GM18519 (cell line): ENCODE data around the gene IFITM2.
"Not testable (repeated sequence)": the region's sequence is repeated elsewhere in the genome, so short reads cannot be mapped to it uniquely, and the experiment has no call there.

Source experiments
- ATAC-seq: cut with Tn5 transposase; IDR thresholded peaks from one replicate; pipeline ENCODE4 v1.9.1; 2021; ENCODE audit warnings: mild to moderate bottlenecking, moderate library complexity; ENCODE audit not compliant: unreplicated experiment, low FRiP score

Gene IFITM2

DNA sequence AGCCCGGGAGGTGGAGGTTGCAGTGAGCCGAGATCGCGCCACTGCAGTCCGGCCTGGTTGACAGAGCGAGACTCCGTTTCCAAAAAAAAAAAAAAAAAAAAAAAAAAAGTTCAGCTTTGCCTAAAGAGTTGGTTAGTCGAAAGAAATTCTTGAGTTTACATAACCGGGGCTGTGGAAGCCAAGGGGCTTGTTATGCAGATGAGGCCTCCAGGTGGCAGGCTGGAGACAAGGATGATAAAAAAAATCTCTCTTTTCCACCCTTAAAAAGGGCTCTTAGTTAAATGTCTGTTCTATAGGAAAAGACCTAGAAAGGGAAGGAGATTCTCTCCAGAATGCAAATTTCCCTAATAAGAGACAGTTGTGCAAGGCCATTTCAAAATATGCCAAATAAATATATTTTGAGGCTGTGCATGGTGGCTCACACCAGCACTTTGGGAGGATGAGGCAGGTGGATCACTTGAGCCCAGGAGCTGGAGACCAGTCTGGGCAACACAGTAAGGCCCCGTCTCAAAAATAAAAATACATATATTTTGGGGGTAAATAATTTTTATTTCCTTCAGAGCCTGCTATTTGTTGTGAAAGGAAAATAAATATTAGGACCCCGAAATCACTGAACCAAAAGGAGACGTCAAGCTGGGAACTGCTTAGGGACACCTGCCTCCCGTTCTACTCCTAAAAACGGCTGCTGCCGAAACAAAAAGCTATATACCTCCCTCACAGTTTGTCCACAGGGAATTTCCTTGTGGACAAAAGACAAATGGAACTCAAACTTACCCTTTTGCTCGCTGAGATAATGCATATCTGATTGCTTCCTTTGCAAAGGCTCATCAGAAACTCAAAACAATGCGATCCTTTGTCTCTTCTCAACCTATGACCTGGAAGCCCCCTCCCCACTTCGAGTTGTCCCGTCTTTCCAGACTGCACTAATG is 2.4 kb upstream of the IFITM2 start:
- no peak for ATAC-seq

DNA sequence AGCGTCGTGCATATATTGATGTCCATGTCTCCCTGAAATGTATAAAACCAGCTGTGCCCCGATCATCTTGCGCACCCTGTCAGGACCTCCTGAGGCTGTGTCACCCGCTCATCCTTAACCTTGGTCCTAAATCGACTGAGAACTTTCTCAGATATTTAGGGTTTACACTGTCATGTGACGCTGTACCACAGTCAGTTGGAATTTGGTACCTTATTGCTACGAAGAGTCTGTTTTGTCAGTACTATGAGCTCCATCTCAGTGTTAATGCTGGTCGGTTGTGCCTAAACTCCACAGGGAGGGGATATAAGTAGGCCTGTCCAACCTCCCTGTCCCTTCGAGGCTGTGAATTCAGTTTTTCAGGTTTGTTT is 1.8 kb upstream of the IFITM2 start:
- ATAC-seq = no peak

DNA sequence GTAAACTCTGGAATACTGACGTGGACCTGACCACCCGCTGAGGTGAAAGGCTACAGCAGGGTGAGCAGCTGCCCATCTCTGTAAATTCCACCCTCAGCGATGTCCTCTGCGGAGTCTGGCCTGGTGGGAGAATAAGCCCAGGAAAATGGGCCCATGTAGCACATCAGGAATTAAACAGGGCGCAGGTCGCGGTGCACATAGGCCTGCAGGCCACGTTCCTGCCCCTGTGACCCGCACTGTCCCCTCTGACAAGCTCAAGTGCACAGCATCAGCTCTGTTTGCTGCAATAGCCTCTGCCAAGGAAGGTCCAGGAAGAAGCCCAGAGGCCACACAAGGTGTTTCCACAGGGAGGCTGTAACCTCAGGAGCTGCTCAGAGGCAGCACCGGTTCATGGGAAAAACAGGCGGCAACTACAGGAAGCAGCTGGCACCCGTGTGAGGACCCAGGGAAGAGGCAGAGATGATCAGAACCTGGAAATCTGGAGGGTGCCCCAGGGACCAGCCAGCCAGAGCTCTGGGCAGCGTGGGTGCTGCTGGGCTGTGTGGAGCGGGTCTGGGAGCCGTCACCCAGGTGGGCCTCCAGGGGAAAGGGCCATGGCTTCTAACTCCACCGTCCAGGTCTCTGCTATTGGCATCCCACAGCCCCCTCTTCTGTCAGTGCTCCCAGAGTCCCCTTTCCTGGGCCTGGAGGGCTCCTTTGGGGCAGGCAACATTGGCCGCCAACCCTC is 808 bp upstream of the IFITM2 start:
- no peak for ATAC-seq

DNA sequence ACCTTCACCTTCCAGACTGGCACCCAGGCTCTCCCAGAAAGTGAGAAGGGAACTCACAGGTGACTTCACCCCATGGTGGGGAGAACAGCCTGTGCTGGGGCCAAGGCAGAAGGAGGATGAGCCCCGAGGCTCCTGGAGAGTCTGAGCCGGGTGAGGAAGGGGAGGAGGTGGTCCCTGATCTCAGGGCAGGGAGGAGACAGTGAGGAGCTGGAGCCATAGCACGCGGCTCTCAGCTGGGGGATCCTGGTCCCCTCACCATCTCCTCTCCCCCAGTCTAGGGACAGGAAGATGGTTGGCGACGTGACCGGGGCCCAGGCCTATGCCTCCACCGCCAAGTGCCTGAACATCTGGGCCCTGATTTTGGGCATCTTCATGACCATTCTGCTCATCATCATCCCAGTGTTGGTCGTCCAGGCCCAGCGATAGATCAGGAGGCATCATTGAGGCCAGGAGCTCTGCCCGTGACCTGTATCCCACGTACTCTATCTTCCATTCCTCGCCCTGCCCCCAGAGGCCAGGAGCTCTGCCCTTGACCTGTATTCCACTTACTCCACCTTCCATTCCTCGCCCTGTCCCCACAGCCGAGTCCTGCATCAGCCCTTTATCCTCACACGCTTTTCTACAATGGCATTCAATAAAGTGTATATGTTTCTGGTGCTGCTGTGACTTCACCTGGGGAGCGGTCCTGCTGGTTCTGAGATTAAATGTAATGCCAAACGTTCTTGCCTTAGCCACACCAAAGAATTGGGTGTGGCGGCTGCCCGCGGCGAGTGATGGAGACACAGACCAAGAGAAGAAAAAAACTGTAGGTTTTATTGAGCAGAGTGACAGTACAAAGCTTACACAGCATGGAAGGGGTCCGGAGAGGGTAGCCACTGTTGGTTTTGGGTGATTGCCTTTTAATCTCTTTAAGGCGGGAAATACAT is 1.4 kb downstream of the IFITM2 start:
- not testable (repeated sequence) for ATAC-seq

- ATAC-seq = not testable (repeated sequence)
These were observed 2.5 kb downstream of the IFITM2 start for GRCh38 chr11:309979-310572.

DNA sequence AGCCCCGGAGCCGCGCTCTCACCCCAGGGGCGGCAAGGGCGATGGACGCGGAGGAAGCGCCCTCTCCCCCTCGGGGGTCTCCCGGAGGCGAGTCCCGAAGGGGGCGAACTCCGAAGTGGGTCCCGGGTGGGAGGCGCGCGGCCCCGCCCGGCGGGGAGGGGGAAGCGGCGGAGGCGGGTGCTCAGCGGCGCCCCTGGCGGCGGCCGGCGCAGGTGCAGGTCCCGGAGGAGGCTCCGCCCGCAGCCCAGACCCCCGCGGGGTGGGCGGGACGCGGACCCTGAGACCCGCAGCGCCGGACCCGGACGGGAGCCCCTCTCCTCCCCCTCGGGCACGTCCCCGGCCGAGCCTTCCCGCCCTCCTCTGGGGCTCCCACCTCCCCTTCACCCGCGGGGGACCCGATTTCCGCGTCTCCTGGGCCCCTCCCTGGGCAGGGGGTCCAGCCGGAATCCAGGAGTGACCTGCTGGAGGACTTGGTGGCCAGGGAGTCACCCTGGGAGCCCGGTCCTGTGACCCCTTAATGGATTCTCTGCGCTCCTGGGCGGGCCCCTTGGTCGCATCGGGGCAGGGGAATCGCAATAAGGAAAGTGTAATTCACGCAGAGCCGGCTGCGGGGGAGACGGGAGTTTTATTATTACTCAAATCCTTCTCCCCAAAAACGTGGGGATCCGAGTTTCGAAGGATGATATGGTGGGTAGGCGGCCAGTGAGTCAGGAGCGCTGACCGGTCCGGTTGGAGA is 3.6 kb downstream of the IFITM2 start:
- not testable (repeated sequence) for ATAC-seq

DNA sequence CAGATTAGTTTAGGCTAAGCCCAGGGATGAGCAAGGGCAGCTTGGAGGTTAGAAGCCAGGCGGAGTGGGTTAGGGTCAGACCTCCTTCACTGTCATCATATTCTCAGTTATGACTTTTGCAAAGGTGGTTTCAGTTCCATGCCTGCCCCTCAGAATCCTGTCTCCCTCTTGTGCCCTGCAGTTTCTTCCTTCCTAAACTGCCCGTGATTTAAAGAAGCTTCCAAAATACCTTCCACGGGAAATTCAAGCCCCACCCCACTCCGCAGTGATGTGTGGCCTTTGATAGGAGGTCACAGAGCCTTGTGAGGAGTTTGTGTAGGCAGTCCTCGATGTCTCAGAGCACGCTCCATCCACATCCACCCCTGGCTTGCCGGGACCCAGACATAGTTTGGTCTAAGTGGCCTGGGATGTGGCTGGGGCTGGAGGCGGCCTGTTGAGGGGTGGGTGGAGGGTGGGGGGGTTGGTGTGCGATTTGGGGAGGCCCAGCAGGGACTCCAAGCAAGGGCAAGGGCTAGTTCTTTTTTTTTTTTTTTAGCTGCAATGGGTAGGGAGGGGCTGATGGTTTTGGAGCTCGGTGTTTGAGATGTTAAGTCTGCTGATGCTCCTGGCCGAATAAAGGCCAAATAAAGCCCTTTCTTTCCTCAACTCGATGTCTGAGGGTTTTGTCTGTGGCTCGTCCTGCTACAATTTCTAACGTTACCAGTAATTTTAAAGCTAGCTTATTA is 4.6 kb downstream of the IFITM2 start:
- no peak for ATAC-seq

GRCh38 chr11:313304-313786 is 5.7 kb downstream of the IFITM2 start:
- ATAC-seq = no peak

GRCh38 chr11:313787-314553 is 6.4 kb downstream of the IFITM2 start, which contains the start of gene IFITM1:
Gene IFITM1, plus strand, starts transcription at chr11:314040. Its CDS starts 131 bp downstream, at chr11:314171.
- ATAC-seq = no peak

DNA sequence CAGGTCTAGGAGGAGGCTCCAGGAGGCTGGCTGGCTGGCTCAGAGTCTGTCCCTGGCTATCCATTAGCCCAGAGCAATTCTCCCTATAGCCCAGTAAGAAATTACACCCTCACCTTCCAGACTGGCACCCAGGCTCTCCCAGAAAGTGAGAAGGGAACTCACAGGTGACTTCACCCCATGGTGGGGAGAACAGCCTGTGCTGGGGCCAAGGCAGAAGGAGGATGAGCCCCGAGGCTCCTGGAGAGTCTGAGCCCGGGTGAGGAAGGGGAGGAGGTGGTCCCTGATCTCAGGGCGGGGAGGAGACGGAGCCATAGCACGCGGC is 6.9 kb downstream of the IFITM2 start:
- not testable (repeated sequence) for ATAC-seq

- ATAC-seq = no peak
These were observed 7.5 kb downstream of the IFITM2 start for GRCh38 chr11:315051-315481.

GRCh38 chr11:315516-315994 is 7.9 kb downstream of the IFITM2 start:
- ATAC-seq = no peak

GRCh38 chr11:316031-316701 is 8.6 kb downstream of the IFITM2 start:
- ATAC-seq = no peak

GRCh38 chr11:316891-317301 is 9.3 kb downstream of the IFITM2 start:
- no peak for ATAC-seq

- ATAC-seq = not testable (repeated sequence)
These were observed 10.2 kb downstream of the IFITM2 start for GRCh38 chr11:317668-318404.

GRCh38 chr11:318405-319120 is 10.9 kb downstream of the IFITM2 start:
- peak; percentile 34 for ATAC-seq
